Transverse colon (tissue), 4 donors: ENCODE measurements around the gene DNAJC22.

Experiments
- CTCF ChIP-seq, 5 experiments: fragments of 200-600 bp in 3 of 5; fragments of 450-650 bp in 2 of 5; sonication (generic) in 3 of 5; IDR thresholded peaks; 1 replicate in 2 of 5; 2 replicates in 3 of 5; pipeline ENCODE4 v1.5.1; 2016 to 2017; ENCODE audit warnings: antibody characterized with exemption in 5 of 5, inconsistent platforms in 3 of 5, mild to moderate bottlenecking in 2 of 5, moderate library complexity in 1 of 5
- POLR2AphosphoS5 ChIP-seq, 3 donors: sonication (generic); formaldehyde crosslinking; IDR thresholded peaks; one replicate each; pipeline ENCODE4 v1.6.1; 2016; ENCODE audit warnings: antibody characterized with exemption in 3 of 3

GRCh38 chr12:49327368-49327767 lies 19.3 kb upstream of the DNAJC22 start:
- TF ChIP-seq POLR2AphosphoS5 (IDR thresholded peaks at IDR 0.05) (no peak), CTCF (IDR thresholded peaks at IDR 0.05) (no peak)
